Testis (tissue), 2 donors: ENCODE results near the gene SERAC1.

Experiments used
- POLR2A ChIP-seq: fragments of 450-650 bp; IDR thresholded peaks from one replicate; pipeline ENCODE4 v1.6.1; 2017; ENCODE audit warnings: antibody characterized with exemption, mild to moderate bottlenecking, moderate library complexity
- TF ChIP-seq, protein P1 (sequence below), 3 experiments: fragments of 450-650 bp in 2 of 3; fragments of 200-600 bp in 1 of 3; sonication (generic) in 1 of 3; IDR thresholded peaks; one replicate each; pipeline ENCODE4 v1.5.1; 2016 to 2019; ENCODE audit warnings: antibody characterized with exemption in 3 of 3, mild to moderate bottlenecking in 2 of 3, moderate library complexity in 1 of 3

GRCh38 chr6:158131926-158132325, 36.1 kb downstream of the SERAC1 start:
- TF ChIP-seq, protein P1, sequence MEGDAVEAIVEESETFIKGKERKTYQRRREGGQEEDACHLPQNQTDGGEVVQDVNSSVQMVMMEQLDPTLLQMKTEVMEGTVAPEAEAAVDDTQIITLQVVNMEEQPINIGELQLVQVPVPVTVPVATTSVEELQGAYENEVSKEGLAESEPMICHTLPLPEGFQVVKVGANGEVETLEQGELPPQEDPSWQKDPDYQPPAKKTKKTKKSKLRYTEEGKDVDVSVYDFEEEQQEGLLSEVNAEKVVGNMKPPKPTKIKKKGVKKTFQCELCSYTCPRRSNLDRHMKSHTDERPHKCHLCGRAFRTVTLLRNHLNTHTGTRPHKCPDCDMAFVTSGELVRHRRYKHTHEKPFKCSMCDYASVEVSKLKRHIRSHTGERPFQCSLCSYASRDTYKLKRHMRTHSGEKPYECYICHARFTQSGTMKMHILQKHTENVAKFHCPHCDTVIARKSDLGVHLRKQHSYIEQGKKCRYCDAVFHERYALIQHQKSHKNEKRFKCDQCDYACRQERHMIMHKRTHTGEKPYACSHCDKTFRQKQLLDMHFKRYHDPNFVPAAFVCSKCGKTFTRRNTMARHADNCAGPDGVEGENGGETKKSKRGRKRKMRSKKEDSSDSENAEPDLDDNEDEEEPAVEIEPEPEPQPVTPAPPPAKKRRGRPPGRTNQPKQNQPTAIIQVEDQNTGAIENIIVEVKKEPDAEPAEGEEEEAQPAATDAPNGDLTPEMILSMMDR (IDR thresholded peaks at IDR 0.05) = no peak
- no peak for TF ChIP-seq POLR2A
